HG02943 (cell line): ENCODE data around the gene RNF133.
"Not testable (repeated sequence)": the region's sequence is repeated elsewhere in the genome, so short reads cannot be mapped to it uniquely, and the experiment has no call there.

ENCODE experiments used
- ATAC-seq: cut with Tn5 transposase; IDR thresholded peaks from one replicate; pipeline ENCODE4 v1.9.1; 2021; ENCODE audit warnings: mild to moderate bottlenecking, low read depth, moderate library complexity; ENCODE audit not compliant: unreplicated experiment

RNF133 gene

GRCh38 chr7:122691569-122692235 is 7.2 kb downstream of the RNF133 start:
- no peak for ATAC-seq

GRCh38 chr7:122689346-122690109 is 9.4 kb downstream of the RNF133 start:
- no peak for ATAC-seq

GRCh38 chr7:122688400-122688998 is 10.4 kb downstream of the RNF133 start:
- no peak for ATAC-seq

GRCh38 chr7:122686360-122686878 is 12.5 kb downstream of the RNF133 start:
- ATAC-seq = no peak

DNA sequence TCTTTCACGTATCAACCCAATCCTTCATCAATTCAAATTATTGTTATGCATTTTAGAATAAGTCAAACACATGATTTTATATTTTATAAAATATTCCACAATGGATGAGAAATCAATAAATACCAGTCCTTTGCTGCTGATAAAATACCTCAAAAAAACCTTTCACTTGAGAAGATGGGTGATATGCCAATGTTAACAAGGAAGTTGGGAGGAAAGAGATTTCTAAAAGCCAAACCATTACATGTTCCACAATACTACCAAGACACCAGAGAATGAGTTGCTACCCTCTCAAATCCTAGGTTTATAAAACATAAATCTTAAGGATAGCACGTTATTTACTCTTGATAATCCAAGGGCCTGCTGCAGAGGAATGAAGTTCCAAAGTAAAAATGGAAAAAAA is 14.4 kb downstream of the RNF133 start:
- no peak for ATAC-seq

GRCh38 chr7:122682815-122683550 is 15.9 kb downstream of the RNF133 start:
- no peak for ATAC-seq

GRCh38 chr7:122681186-122681585 is 17.7 kb downstream of the RNF133 start:
- ATAC-seq = not testable (repeated sequence)

GRCh38 chr7:122679813-122680212 is 19.1 kb downstream of the RNF133 start:
- ATAC-seq = no peak

DNA sequence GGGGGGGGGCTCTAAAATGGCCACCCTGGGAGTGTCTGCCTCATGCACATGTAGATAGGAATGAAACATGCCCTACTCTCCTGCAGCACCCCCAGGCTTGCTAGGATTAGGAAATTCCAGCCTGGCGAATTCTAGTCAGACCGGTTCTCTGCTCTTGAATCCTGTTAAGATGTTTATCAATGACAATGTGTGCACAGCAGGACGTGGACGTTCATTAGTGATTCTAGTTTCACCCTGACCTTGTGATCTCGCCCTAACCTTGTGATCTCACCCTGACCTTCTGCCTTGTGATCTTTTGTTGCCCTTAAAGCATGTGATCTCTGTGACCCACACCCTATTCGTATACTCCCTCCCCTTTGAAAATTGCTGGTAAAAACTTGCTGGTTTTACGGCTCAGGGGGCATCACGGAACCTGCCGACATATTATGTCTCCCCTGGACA is 19.6 kb downstream of the RNF133 start:
- ATAC-seq = not testable (repeated sequence)

DNA sequence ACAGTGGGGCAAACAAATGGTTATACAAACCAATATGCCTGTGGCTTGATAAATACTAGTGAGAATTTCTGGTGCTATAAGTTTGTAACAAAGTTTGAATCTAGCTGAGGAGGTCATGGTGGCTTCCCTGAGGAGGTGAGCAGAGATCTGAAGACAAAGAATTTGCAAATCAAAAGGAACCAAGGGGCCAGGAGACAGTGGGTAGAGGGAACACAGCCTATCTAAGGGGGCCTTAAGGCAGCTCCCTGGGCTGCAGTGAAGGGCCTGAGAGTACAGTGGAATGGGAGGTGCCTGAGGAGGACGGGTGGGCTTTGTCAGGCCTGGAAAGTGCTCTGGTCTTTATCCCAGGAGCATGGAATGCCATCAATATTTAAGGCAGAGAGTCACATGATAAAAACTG is 21.8 kb downstream of the RNF133 start:
- ATAC-seq = no peak

DNA sequence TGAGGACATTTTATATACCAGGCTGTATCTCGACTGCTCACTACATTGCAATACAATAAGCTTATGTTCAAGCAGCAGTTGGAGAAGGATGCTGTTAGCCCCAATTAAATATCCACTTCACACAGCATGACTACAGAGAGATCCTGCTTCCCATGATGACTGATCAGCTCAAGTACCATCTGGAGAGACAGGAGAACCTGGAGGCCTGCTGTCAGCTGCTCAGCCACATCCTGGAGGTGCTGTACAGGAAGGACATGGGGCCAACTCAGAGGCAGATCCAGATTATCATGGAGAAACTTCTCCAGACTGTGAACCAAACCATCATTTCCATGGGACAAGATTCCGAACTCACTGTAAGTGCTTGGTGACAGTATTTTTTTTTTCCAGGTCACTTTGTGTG is 22.5 kb downstream of the RNF133 start:
- ATAC-seq = no peak

DNA sequence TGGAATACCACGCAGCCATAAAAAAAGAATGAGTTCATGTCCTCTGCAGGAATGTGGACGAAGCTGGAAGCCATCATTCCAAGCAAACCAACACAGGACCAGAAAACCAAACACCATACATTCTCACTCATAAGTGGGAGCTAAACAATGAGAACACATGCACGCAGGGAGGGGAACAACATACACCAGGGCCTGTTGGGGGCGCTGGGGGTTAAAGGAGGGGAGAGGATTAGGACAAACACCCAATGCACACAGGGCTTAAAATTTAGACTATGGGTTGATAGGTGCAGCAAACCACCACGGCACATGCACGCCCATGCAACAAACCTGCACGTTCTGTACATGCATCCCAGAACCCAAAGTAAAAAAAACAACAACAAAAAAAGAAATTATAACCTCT is 23.3 kb downstream of the RNF133 start:
- ATAC-seq = no peak

DNA sequence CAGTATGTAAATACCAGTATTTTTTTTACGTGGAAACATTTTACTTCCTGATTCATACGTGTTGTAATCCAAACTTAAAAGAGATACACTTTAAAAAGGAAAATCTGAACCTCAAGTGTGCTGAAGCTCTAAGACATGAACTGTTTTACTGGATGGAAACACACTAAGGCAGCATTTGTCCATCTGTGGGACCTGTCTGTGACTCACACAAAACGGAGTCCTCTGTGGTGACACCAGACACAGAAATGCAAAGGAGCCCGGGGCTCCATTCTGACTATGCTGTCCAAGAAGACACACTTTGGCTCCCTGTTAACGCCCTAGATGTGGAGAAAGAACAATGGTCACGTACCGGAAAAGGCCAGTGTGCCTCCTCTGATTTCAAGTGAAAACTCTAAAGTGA is 23.9 kb downstream of the RNF133 start:
- no peak for ATAC-seq

DNA sequence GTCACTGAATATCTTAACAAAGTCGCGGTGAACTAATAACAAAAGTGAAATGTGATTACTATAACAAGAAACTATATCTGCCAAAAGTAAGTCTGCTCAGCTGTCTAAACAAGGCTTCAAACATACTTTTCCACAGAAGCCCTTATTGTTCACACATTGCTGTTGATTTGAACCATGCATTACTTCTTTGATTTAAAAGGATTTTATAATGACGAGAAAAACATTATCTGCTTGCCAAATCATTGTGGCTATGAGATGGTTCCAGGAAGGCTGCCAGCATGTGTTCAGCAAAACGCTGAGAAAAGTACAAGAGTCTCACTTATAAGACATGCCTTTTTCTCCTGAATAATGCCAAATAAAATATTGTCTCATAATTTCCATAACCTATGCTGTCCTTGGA is 24.4 kb downstream of the RNF133 start:
- ATAC-seq = no peak

DNA sequence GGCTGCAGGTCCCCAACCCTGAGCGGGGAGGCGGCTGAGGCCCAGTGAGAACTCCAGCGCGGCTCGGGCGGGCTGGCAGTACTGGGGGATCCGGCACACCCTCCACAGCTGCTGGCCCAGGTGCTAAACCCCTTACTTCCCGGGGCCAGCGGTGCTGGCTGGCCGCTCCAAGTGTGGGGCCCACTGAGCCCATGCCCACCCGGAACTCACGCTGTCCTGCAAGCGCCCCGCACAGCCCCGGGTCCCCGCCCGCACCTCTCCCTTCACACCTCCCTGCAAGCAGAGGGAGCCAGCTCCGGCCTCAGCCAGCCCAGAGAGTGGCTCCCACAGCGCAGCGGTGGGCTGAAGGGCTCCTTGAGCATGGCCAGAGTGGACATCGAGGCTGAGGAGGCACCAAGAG is 25.0 kb downstream of the RNF133 start:
- ATAC-seq = no peak

DNA sequence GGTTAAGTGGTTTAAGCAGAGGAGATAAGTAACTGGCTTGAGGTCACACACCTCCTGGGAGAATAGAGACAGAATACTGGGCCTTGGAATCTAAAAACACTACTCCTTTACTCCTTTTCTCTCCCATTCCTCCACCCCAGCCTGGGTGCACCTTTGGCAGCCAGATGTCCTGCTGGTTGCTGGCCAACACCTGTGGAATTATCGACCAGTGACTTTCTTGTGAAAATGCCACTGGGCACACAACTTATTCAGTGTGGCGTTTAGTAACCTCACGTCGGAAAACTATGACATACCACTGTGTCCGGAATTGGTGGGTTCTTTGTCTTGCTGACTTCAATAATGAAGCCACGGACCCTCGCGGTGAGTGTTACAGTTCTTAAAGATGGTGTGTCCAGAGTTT is 26.4 kb downstream of the RNF133 start:
- ATAC-seq = no peak

DNA sequence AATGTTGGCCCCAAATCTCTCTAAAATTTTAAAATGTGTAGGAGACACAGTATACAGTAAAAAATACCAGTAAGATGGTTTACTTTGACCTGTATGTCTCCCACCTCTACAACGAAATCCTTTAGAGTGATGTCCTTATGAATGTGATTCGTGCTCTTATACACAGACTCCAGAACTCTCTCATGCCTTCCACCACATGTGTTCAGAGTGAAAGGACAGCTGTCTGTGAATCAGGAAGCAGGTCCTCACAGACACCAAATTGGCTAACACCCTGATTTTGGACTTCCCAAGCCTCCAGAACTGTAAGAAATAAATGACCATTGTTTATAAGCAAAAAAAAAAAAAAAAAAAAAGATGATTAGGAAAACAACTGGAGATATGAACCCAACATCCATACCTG is 35.2 kb downstream of the RNF133 start:
- ATAC-seq = no peak

DNA sequence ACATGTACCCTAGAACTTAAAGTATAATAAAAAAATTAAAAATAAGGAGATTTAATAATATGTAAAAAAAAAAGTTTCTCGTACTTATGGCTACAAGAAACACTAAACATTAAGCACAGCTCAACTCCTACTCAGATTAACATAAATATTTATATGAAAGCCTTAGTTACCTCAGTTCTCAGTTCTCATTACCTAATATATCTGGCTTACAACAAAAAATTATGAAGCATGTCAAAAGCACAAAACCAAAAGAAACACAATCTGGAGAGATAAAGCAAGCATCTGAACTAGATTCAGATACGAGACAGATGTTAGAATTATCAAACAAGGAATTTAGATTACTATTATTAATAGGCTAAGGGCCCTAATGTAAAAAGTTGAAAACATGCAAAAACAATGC is 40.1 kb downstream of the RNF133 start:
- no peak for ATAC-seq

- no peak for ATAC-seq
Measured at GRCh38 chr7:122653685-122654084, 45.2 kb downstream of the RNF133 start.

- ATAC-seq = no peak
Measured at GRCh38 chr7:122652876-122653275, 46.0 kb downstream of the RNF133 start.

DNA sequence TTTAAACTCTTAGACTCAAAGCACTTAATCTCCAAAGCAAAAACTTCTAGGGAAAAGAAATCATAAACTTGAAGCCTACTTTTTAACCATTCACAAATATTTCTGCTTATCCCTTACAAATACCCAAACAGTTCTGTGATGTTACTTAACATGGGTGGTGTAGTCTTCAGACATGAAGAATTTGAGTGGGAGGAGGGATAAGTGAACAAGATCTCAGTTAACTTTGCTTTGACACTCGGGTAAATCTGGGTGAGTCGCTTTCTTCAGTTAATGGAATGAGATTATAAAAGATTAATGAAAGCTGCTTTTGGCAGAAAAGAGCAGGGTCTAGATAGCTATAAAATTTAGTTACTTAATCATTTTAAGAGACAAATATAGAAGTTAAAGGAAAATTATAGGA is 47.5 kb downstream of the RNF133 start:
- no peak for ATAC-seq
